Muscle layer of colon (tissue), 2 donors: ENCODE measurements around the gene PTPRB.

Source experiments
- H3K27ac ChIP-seq: one replicate; pipeline ENCODE4 v1.7.0; 2013; ENCODE audit warnings: low read depth, mild to moderate bottlenecking, low read length, moderate library complexity
- H3K27me3 ChIP-seq, 2 donors: one replicate each; pipeline ENCODE4 v1.7.0; 2013; ENCODE audit warnings: low read length in 2 of 2, mild to moderate bottlenecking in 2 of 2; ENCODE audit not compliant: insufficient read depth in 2 of 2, control insufficient read depth in 1 of 2
- H3K36me3 ChIP-seq: one replicate; pipeline ENCODE4 v1.7.0; 2013; ENCODE audit warnings: mild to moderate bottlenecking, low read length; ENCODE audit not compliant: insufficient read depth
- H3K4me1 ChIP-seq: one replicate; pipeline ENCODE4 v1.7.0; 2013; ENCODE audit warnings: mild to moderate bottlenecking, low read length; ENCODE audit not compliant: insufficient read depth
- H3K4me3 ChIP-seq, 2 donors: one replicate each; pipeline ENCODE4 v1.7.0; 2013; ENCODE audit warnings: low read length in 2 of 2, low read depth in 1 of 2, mild to moderate bottlenecking in 1 of 2, moderate library complexity in 1 of 2
- H3K9ac ChIP-seq: one replicate; pipeline ENCODE4 v1.7.0; 2013; ENCODE audit warnings: low read length
- H3K9me3 ChIP-seq: one replicate; pipeline ENCODE4 v1.7.0; 2013; ENCODE audit warnings: mild to moderate bottlenecking, low read length
- donor health status: abdominal sarcoma.
- donor health status: Adenocarcinoma of cecum.

Gene PTPRB

DNA sequence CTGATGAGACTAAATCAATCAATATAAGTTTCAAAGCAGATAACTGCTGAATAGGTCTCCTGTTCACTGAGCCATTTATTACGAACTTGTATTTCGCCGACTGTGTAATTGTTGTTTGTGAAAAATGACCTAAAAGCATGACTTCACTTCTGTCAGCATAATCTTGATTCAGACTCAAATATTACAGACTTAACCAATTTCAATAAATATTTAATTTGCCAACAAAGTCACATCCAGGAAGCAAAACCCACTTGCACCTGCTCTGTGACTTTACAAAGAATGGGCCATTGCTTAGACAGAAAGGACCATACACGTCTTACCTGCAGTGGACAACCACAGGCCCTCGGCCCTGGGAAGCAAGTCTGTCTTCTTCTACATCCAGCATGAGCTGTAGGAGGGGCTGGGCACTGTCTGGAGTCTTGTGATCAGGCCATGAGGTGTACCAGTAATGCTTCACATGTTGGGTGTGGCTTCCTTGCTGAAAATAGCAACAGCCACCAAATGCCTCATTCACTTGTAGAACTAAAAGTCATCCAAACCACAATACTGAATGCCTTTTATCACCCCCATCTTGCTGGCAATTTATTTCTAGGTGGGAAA lies 23.5 kb upstream of the PTPRB start:
- no peak overlapping the region for H3K4me3 ChIP-seq
- H3K27ac ChIP-seq: no peak overlapping the region
- no peaks in the 10 kb centered on the region for H3K9me3 ChIP-seq
- H3K4me1 ChIP-seq: no peaks in the 10 kb centered on the region
- H3K36me3 ChIP-seq: no peaks in the 10 kb centered on the region
- no peak overlapping the region for H3K9ac ChIP-seq
- H3K27me3 ChIP-seq: no peaks in the 10 kb centered on the region

DNA sequence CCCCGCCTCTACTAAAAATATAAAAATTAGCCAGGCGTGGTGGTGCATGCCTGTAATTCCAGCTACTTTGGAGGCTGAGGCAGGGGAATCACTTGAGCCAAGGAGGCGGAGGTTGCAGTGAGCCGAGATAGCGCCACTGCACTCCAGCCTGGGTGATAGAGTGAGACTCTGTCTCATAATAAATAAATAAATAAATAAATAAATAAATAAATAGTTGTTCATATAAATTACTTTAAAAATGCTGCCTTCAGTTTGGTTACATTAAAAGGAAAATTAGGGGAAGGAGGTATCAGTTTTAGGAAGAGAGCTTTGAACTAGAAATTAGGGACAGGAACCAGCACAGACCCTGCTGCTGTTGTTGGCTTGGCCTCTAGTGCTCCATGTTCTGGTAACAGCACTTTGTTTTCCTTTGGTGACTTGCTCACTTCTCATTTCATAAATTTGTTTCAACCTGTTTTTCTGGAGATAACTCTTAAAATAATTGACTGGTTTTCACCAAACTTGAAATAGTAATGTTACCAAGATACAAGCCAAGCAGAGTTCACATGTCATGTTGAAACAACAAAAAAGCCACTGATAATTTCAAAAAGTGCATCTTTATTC lies 22.9 kb upstream of the PTPRB start:
- Histone ChIP-seq H3K4me1 (no peaks in the 10 kb centered on the region), H3K27ac (no peak overlapping the region), H3K9ac (no peak overlapping the region), H3K4me3 (no peak overlapping the region), H3K27me3 (no peaks in the 10 kb centered on the region), H3K36me3 (no peaks in the 10 kb centered on the region), H3K9me3 (no peaks in the 10 kb centered on the region)

DNA sequence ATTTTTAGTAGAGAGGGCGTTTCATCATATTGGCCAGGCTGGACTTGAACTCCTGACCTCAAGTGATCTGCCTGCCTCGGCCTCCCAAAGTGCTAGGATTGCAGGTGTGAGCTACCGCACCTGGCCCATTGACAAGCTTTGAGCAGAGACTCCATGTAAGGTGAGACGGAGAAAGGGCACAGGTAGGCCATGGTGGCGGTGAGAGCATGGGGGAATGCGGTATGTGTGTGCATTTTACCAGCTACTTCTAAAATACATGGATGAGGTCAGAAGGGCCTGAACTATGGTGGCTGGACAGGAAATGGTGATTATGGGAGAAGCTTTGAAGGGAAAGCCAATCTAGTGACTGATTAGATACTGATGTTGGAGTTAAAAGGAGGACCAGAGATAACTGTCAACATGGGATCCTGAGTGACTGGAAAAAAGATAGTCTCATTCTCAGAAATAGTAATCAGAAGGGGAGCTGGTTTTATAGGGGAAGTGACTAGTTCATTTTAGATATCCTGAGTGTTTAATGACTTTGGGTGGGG lies 21.9 kb upstream of the PTPRB start:
- no peaks in the 10 kb centered on the region for H3K27me3 ChIP-seq
- H3K36me3 ChIP-seq: no peaks in the 10 kb centered on the region
- no peaks in the 10 kb centered on the region for H3K9me3 ChIP-seq
- H3K4me1 ChIP-seq: no peaks in the 10 kb centered on the region
- no peak overlapping the region for H3K9ac ChIP-seq
- H3K4me3 ChIP-seq: no peak overlapping the region
- H3K27ac ChIP-seq: no peak overlapping the region

DNA sequence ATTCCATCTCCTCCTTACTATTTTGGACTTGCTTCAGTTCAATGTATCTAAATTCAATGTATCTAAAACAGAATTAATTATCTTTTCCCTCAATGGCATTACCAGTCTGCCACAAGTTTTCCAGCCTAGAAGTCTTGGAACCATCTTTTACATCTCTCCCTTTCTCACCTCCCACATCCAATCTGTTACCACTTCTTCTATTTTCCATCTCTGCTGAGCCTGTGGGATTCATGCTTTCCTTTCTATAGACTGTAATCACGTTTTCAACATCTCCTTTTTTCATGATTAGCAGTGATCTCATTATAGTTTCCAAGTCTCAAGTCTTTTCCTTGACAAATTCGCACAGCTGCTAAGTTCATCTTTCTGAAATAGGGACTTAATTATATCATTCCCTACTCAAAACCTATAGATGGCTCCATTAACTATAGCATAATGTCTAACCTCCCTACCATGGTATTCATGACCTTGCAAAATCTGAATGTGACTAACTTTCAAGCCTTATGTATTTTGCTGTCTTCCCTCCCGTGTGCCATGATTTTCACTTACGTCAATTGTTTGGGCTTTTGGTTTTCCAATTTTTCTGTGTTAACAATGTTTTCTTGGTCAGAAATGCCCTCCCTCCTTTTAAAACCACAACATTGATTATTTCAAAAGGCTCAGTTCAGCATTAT lies 20.5 kb upstream of the PTPRB start:
- H3K9ac ChIP-seq: no peak overlapping the region
- no peaks in the 10 kb centered on the region for H3K27me3 ChIP-seq
- no peak overlapping the region for H3K27ac ChIP-seq
- H3K36me3 ChIP-seq: no peaks in the 10 kb centered on the region
- no peak overlapping the region for H3K4me3 ChIP-seq
- no peaks in the 10 kb centered on the region for H3K9me3 ChIP-seq
- no peaks in the 10 kb centered on the region for H3K4me1 ChIP-seq

- no peak overlapping the region for H3K4me3 ChIP-seq
- H3K9me3 ChIP-seq: no peaks in the 10 kb centered on the region
- H3K36me3 ChIP-seq: no peaks in the 10 kb centered on the region
- H3K4me1 ChIP-seq: no peaks in the 10 kb centered on the region
- no peaks in the 10 kb centered on the region for H3K27me3 ChIP-seq
- no peak overlapping the region for H3K9ac ChIP-seq
- no peak overlapping the region for H3K27ac ChIP-seq
Observed at GRCh38 chr12:70652451-70652850, 15.2 kb upstream of the PTPRB start.

GRCh38 chr12:70648831-70649230 lies 11.6 kb upstream of the PTPRB start:
- Histone ChIP-seq H3K9me3 (no peaks in the 10 kb centered on the region), H3K4me1 (no peaks in the 10 kb centered on the region), H3K36me3 (no peaks in the 10 kb centered on the region), H3K4me3 (no peak overlapping the region), H3K9ac (no peak overlapping the region), H3K27me3 (no peaks in the 10 kb centered on the region), H3K27ac (no peak overlapping the region)

GRCh38 chr12:70648191-70648590 lies 11.0 kb upstream of the PTPRB start:
- H3K36me3 ChIP-seq: no peaks in the 10 kb centered on the region
- no peaks in the 10 kb centered on the region for H3K27me3 ChIP-seq
- H3K4me1 ChIP-seq: no peaks in the 10 kb centered on the region
- H3K4me3 ChIP-seq: no peak overlapping the region
- no peak overlapping the region for H3K27ac ChIP-seq
- H3K9ac ChIP-seq: no peak overlapping the region
- H3K9me3 ChIP-seq: no peaks in the 10 kb centered on the region

- Histone ChIP-seq H3K27ac (no peak overlapping the region), H3K27me3 (no peaks in the 10 kb centered on the region), H3K9me3 (no peaks in the 10 kb centered on the region), H3K4me3 (no peak overlapping the region), H3K36me3 (no peaks in the 10 kb centered on the region), H3K9ac (no peak overlapping the region), H3K4me1 (no peaks in the 10 kb centered on the region)
Observed at GRCh38 chr12:70646850-70647249, 9.6 kb upstream of the PTPRB start.

- Histone ChIP-seq H3K4me1 (no peaks in the 10 kb centered on the region), H3K27me3 (no peaks in the 10 kb centered on the region), H3K9ac (no peak overlapping the region), H3K4me3 (no peak overlapping the region), H3K27ac (no peak overlapping the region), H3K36me3 (no peaks in the 10 kb centered on the region), H3K9me3 (no peaks in the 10 kb centered on the region)
Observed at GRCh38 chr12:70645494-70646317, 8.5 kb upstream of the PTPRB start.

DNA sequence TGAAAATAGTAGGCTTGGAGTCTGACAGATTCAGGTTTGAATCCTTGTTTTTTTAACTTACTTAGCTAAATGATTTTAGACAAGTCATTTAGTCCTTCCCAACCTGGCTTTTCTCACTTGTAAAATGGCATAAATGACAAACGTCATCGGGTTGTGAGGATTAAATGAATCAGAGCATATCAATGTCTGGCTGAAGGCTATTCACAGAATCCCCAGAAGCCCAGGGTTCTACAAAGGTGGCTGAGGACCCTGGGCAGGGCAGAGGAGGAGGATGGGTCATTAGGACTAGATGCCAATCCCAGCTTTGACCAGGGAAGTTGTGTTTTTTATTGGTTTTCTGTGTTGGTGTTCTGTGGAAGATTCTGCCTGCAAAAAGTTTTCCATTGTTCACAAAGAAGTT lies 7.6 kb upstream of the PTPRB start:
- Histone ChIP-seq H3K36me3 (no peaks in the 10 kb centered on the region), H3K27me3 (no peaks in the 10 kb centered on the region), H3K9ac (no peak overlapping the region), H3K9me3 (no peaks in the 10 kb centered on the region), H3K4me1 (no peaks in the 10 kb centered on the region), H3K4me3 (no peak overlapping the region), H3K27ac (no peak overlapping the region)

DNA sequence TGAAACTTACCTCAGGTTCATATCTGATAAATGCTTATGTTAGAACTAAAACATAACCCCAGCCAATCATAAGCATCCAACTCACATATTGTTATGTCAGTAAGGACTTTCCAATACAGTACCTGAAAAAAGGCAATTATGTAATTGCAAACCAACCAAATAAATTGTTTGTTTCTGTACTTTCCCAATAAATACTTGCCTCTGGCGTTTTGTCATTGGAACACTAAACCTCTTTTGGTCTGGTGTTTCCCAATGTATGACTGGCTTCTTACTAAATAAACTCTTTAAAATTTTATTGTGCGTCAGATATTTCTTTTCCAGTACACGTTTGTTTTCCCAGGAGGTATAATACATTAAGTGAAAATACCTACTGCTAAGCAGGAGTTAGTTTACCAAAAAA lies 6.7 kb upstream of the PTPRB start:
- H3K36me3 ChIP-seq: no peaks in the 10 kb centered on the region
- H3K9me3 ChIP-seq: no peaks in the 10 kb centered on the region

More for the DNA sequence above, 6.7 kb upstream of the PTPRB start:
- Histone ChIP-seq H3K9ac (no peak overlapping the region), H3K4me3 (no peak overlapping the region), H3K27me3 (no peaks in the 10 kb centered on the region), H3K4me1 (no peaks in the 10 kb centered on the region), H3K27ac (no peak overlapping the region)
